Measurements from ENCODE around the gene COBLL1.
A peak's percentile ranks its signal among the peaks of the same experiment; 100 is the strongest.

COBLL1 gene

DNA sequence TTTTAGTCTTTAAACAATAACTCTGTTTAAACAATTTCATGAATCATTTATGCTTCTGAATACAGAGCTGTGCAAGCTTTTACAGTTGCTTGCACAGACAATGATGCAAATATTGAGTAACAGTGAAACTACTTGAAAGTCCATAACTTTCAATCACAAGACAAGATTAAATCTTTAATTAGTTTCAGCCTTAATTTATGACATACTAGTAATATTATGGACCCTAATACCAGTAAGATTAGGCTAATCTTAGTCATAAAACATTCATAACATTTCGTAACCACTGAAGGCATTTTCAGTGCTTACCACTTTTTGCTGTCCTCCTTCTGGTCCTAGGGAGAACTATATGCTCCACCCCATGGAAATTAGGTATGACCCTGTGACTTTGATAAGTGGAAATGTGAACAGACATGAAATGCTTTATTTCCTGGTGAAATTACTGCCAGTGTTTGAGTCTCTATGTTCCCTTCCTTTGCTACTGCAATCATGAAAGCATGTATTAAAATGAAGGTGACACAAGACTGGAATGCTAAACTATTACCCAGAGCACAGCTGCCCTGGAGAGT is 1.8 kb upstream of the COBLL1 start:
- no peak for DNase-seq (ENCODE audit: low read depth)

DNA sequence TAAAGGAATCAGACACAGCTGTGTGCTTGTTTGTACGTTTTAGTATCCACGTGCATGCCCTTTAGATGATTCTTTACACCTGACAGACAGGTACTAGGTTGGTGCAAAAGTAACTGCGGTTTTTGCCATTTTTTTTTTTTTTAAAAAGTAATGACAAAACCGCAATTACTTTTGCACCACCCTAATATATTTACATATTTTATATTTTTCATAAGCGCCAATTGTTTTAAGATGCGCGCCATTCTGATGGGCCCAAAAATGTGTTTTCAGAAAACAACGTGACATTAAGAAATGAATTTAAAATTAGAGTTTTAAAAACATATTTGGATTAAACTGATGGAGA is 972 bp upstream of the COBLL1 start:
- DNase-seq (ENCODE audit: low read depth): no peak
- TF ChIP-seq, protein P1, sequence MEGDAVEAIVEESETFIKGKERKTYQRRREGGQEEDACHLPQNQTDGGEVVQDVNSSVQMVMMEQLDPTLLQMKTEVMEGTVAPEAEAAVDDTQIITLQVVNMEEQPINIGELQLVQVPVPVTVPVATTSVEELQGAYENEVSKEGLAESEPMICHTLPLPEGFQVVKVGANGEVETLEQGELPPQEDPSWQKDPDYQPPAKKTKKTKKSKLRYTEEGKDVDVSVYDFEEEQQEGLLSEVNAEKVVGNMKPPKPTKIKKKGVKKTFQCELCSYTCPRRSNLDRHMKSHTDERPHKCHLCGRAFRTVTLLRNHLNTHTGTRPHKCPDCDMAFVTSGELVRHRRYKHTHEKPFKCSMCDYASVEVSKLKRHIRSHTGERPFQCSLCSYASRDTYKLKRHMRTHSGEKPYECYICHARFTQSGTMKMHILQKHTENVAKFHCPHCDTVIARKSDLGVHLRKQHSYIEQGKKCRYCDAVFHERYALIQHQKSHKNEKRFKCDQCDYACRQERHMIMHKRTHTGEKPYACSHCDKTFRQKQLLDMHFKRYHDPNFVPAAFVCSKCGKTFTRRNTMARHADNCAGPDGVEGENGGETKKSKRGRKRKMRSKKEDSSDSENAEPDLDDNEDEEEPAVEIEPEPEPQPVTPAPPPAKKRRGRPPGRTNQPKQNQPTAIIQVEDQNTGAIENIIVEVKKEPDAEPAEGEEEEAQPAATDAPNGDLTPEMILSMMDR (IDR thresholded peaks at IDR 0.05; ENCODE audit: insufficient read depth, low read depth, low read length, missing control alignments): no peak
- H3K4me3 ChIP-seq (ENCODE audit: low read depth, low read length): no peak overlapping the region

More for the DNA sequence above, 1.8 kb upstream of the COBLL1 start:
- no peak overlapping the region for H3K4me3 ChIP-seq (ENCODE audit: low read depth, low read length)
- TF ChIP-seq, protein P1 (IDR thresholded peaks at IDR 0.05; ENCODE audit: insufficient read depth, low read depth, low read length, missing control alignments): no peak

DNA sequence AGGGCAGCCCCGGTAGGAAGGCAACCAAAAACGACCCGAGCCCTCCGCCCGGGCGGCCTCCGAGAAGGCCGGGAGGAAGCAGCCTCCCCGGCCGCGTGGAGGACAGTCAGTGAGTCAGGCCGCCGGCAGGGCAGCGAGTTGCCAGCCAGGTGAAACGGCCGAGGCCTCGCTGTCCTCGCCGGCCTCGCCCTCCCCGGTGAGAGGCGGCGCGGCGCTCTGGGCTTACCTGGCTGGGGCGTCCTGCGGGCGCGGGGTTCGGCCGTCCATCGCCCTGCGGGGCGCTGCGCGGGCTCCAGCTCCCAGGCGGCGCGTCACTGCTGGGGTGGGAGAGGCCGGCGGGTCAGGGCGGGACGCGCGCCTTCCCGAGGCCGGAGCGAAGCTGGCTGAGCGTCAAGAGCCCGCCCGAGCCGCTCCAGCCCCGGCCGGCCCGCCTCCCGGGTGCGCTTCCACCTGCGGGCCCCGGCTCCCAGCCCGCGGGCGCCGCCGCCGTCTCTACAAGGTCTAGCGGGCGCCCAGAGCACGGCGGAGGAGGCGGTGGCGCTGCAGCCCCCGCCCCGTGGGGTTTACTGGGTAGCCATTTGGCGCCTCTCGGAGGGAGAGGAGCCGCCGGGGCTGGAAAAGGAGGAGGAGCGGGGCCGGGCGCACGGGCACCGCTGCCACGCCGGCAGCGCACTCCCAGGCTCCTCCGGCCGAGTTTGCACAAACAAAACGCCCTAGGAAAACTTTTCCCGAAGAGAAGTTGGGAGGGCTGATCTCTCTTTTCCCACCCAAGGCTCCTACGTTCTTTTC is 499 bp downstream of the COBLL1 start:
- peak; percentile 39 for DNase-seq (ENCODE audit: low read depth)
- TF ChIP-seq, protein P1 (IDR thresholded peaks at IDR 0.05; ENCODE audit: insufficient read depth, low read depth, low read length, missing control alignments): no peak

DNA sequence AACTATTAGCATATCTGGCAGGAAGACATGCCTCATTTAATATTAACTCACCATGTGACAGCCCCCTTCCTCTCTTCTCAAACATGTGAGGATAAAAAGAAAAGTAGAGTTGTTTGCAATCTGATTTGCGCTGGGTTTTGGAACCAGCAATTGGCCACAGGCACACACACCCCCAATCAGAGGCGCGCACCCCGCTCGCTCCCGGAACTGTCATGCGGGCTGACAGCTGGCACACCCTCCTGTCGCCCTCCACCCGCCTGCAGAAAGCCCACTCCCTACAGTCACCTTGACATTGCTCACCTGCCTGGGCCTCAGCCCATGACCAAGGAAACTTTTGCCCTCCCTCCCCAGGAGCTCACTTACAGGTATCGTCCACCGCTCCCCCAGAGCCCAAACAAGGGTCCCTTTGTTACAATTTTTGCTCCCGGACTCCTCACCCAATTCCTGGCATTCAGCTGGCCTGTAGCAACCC is 1.1 kb downstream of the COBLL1 start:
- no peak for DNase-seq (ENCODE audit: low read depth)
- H3K4me3 ChIP-seq (ENCODE audit: low read depth, low read length): no peak overlapping the region
- TF ChIP-seq, protein P1 (IDR thresholded peaks at IDR 0.05; ENCODE audit: insufficient read depth, low read depth, low read length, missing control alignments): no peak

More for the DNA sequence above, 499 bp downstream of the COBLL1 start:
- H3K4me3 ChIP-seq (ENCODE audit: low read depth, low read length): peak overlapping the region; percentile 58

DNA sequence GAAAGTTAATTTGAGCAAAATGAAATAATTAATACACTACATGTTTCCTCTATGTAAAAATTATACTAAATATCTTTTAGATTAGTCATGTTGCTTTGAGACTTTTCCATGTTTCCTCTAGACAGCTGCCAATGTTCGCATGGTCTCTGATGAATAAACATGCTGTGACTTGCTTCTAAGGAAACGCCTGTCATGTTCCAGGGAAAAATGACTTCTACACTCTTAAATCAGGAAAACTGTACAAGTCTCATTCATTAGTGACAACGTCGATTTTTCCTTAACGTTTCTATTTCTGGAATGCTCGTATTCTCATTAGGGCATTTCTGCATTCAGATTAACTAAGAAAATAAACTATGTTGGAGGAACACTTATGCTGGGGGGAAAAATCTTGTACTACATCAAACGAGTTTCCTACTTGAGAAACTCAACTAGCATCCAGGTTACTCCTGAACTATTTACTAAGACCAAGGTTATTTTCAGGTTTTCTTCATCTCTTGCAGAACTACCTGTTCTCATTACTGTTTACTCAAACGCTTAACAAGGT is 1.6 kb downstream of the COBLL1 start:
- TF ChIP-seq, protein P1 (IDR thresholded peaks at IDR 0.05; ENCODE audit: insufficient read depth, low read depth, low read length, missing control alignments): no peak
- no peak for DNase-seq (ENCODE audit: low read depth)
- no peak overlapping the region for H3K4me3 ChIP-seq (ENCODE audit: low read depth, low read length)

DNA sequence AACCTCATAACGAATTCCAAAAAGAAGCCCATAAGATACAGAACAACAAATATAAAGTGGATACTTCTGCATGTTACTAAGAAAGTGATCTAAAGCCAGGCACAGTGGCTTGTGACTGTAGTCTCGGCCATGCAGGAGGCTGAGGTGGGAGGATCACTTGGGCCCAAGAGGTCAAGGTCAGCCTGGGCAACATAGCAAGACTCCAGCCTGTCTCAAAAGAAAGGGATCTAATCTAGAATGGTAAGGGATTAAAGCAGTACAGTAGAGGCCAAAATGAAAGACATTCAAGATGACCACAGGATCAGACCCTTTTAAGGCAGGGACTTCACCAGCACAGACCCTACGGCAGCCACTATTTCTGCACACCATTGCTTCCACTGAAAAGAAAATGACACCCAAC is 3.8 kb downstream of the COBLL1 start:
- no peak overlapping the region for H3K4me3 ChIP-seq (ENCODE audit: low read depth, low read length)
- TF ChIP-seq, protein P1 (IDR thresholded peaks at IDR 0.05; ENCODE audit: insufficient read depth, low read depth, low read length, missing control alignments): no peak
- DNase-seq (ENCODE audit: low read depth): no peak

Data from GM12865 (cell line).